Measurements from ENCODE around the gene GSC2. TPM values are rescaled to one million over a fixed set of nuclear protein-coding genes. Genes with fewer than 3 reads are reported as not detected.
"Not testable (repeated sequence)": the region's sequence is repeated elsewhere in the genome, so short reads cannot be mapped to it uniquely, and the experiment has no call there.

The GSC2 gene
- total RNA-seq, 4 donors from 2014 or later = not detected

GRCh38 chr22:19168088-19168890, 18.2 kb upstream of the GSC2 start:
- Histone ChIP-seq H3K27ac (no peak overlapping the region), H3K9me3 (no peaks in the 10 kb centered on the region), H3K4me1 (peaks cover 24 to 34% of the 10 kb centered on the region in 2 donors), H3K27me3 (peaks cover 27 to 44% (median 39%) of the 10 kb centered on the region in 3 donors), H3K36me3 (no peaks in the 10 kb centered on the region), H3K4me3 (no peak overlapping the region)
- in situ Hi-C loops (cut with MboI; ENCODE audit: low sequenced_read_pairs in 4 of 4) (no loop called here), intact Hi-C loops (cut with DNase I; ENCODE audit: low total_unique reads) (no loop called here)
- TF ChIP-seq POLR2A (IDR thresholded peaks at IDR 0.05) (no peak), CTCF (IDR thresholded peaks at IDR 0.05 in 4 of 5, conservative IDR thresholded peaks at IDR 0.05 in 1 of 5) (no peak)
- ATAC-seq = no peak
- DNase-seq = no peak

DNA sequence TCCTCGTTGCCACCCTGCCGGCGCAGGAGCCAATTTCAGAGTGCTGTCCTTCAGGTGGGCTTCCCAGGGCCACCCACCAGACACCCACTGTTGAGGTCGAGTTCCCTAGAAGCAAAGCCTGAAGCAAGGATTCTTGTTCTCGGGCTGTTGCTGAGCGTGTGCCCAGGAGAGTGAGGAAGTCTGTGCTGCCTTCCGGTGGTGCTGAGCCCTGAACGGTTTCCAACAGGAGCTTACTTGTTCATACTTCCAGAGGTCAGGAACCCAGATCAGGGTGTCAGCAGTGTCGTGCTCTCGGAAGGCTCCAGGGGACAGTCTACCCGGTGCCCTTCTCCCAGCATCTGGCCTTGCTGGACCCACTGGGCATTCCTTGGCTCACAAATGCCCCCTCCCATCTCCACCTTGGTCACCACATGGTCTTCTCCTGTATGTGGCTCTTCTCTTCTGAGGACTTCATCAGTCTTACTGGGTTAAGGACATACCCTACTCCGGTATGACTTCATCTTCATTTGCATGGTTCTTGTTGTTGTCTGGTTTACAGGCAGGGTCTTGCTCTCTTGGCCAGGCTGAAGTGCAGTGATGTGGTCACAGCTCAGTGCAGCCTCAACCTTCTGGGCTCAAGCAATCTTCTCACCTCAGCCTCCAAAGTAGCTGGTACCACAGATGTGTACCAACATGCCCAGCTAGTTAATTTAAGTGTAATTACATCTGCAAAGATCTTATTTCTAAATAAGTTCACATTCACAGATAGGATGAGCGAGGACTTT, 17.2 kb upstream of the GSC2 start:
- Histone ChIP-seq H3K36me3 (no peaks in the 10 kb centered on the region), H3K4me1 (peaks cover 13 to 25% of the 10 kb centered on the region in 2 donors), H3K9me3 (no peaks in the 10 kb centered on the region), H3K27ac (no peak overlapping the region), H3K4me3 (no peak overlapping the region), H3K27me3 (peaks cover 27 to 44% (median 39%) of the 10 kb centered on the region in 3 donors)
- ATAC-seq = no peak
- TF ChIP-seq CTCF (IDR thresholded peaks at IDR 0.05 in 4 of 5, conservative IDR thresholded peaks at IDR 0.05 in 1 of 5) (no peak), POLR2A (IDR thresholded peaks at IDR 0.05) (no peak)
- in situ Hi-C loops (cut with MboI; ENCODE audit: low sequenced_read_pairs in 4 of 4) = no loop called here
- DNase-seq = no peak
- intact Hi-C loops (cut with DNase I; ENCODE audit: low total_unique reads) = no loop called here

GRCh38 chr22:19166421-19166820, 16.3 kb upstream of the GSC2 start:
- H3K27me3 ChIP-seq = peaks cover 27 to 44% (median 39%) of the 10 kb centered on the region in 3 donors
- intact Hi-C loops (cut with DNase I; ENCODE audit: low total_unique reads) (no loop called here), in situ Hi-C loops (cut with MboI; ENCODE audit: low sequenced_read_pairs in 4 of 4) (no loop called here)
- H3K9me3 ChIP-seq = no peaks in the 10 kb centered on the region
- no peak overlapping the region for H3K4me3 ChIP-seq
- peaks cover 11 to 21% of the 10 kb centered on the region in 2 donors for H3K4me1 ChIP-seq
- no peak for ATAC-seq
- no peak for TF ChIP-seq POLR2A (IDR thresholded peaks at IDR 0.05)
- no peak for TF ChIP-seq CTCF (IDR thresholded peaks at IDR 0.05 in 4 of 5, conservative IDR thresholded peaks at IDR 0.05 in 1 of 5)
- H3K27ac ChIP-seq = no peak overlapping the region
- no peaks in the 10 kb centered on the region for H3K36me3 ChIP-seq
- no peak for DNase-seq

DNA sequence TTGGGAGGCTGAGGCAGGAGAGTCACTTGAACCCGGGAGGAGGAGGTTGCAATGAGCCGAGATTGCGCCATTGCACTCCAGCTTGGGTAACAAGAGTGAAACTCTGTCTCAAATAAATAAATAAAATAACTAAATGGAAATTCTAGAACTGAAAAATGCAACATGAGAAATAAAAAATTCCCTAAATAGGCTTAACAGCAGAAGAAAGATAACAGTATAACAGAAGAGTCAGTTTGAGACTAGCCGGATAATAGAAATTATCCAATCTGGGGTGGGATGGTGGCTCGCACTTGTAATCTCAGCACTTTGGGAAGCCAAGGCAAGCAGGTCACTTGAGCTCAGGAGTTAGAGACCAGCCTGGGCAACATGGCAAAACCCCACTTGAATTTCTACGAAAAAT, 14.3 kb upstream of the GSC2 start:
- H3K27me3 ChIP-seq = peaks cover 24 to 42% (median 39%) of the 10 kb centered on the region in 3 donors
- no peak overlapping the region for H3K27ac ChIP-seq
- peaks cover 1 to 6% of the 10 kb centered on the region in 2 donors for H3K4me1 ChIP-seq
- ATAC-seq (no peak), DNase-seq (no peak)
- intact Hi-C loops (cut with DNase I; ENCODE audit: low total_unique reads) = no loop called here
- H3K36me3 ChIP-seq = no peaks in the 10 kb centered on the region
- TF ChIP-seq CTCF (IDR thresholded peaks at IDR 0.05 in 4 of 5, conservative IDR thresholded peaks at IDR 0.05 in 1 of 5) (no peak), POLR2A (IDR thresholded peaks at IDR 0.05) (no peak)
- in situ Hi-C loops (cut with MboI; ENCODE audit: low sequenced_read_pairs in 4 of 4) = no loop called here
- no peaks in the 10 kb centered on the region for H3K9me3 ChIP-seq
- no peak overlapping the region for H3K4me3 ChIP-seq

DNA sequence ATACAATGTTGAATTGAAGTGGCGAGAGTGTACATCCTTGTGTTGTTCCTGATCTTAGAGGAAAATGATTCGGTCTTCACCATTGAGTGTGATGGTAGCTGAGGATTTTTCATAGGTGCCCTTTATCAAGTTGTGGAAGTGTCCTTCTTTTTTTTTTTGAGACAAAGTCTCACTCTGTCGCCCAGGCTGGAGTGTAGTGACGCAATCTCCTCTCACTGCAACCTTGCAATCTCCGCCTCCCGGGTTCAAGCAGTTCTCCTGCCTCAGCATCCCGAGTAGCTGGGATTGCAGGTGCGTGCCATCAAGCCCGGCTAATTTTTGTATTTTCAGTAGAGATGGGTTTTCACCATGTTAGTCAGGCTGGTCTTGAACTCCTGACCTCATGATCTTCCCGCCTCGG, 8.6 kb upstream of the GSC2 start:
- H3K36me3 ChIP-seq; H3K4me3 ChIP-seq; H3K27ac ChIP-seq; ATAC-seq; H3K27me3 ChIP-seq; H3K9me3 ChIP-seq; in situ Hi-C loops (cut with MboI; ENCODE audit: low sequenced_read_pairs in 4 of 4); H3K4me1 ChIP-seq; intact Hi-C loops (cut with DNase I; ENCODE audit: low total_unique reads); DNase-seq: not testable (repeated sequence)

DNA sequence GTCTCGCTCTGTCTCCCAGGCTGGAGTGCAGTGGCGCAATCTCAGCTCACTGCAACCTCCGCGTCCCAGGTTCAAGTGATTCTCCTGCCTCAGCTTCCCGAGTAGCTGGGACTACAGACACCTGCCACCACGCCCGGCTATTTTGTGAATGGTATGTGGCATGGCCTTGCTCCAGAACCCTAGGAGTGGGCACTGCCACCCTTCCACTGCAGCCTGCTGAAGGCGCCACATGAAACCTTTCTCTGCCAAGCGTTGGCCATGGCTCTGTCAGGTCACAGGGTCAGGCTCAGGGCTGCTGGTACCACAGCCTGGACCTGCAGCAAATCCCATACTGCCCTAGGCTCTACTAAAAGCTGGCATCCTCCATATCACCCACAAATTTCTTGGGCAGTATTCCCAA, 6.0 kb upstream of the GSC2 start:
- in situ Hi-C loops (cut with MboI; ENCODE audit: low sequenced_read_pairs in 4 of 4); H3K9me3 ChIP-seq; intact Hi-C loops (cut with DNase I; ENCODE audit: low total_unique reads); H3K27ac ChIP-seq; H3K4me1 ChIP-seq; DNase-seq; H3K4me3 ChIP-seq; ATAC-seq; H3K36me3 ChIP-seq: not testable (repeated sequence)
- H3K27me3 ChIP-seq = peaks cover 21 to 29% (median 26%) of the 10 kb centered on the region in 3 donors
